GM18526 (cell line): Measurements from ENCODE around the gene HAGHL.
A peak's percentile ranks its signal among the peaks of the same experiment; 100 is the strongest.

Source experiments
- POLR2A ChIP-seq: IDR thresholded peaks from 3 replicates; pipeline ENCODE4 v1.6.1; 2011; ENCODE audit not compliant: insufficient read length; ENCODE audit errors: extremely low read depth

The HAGHL gene

DNA sequence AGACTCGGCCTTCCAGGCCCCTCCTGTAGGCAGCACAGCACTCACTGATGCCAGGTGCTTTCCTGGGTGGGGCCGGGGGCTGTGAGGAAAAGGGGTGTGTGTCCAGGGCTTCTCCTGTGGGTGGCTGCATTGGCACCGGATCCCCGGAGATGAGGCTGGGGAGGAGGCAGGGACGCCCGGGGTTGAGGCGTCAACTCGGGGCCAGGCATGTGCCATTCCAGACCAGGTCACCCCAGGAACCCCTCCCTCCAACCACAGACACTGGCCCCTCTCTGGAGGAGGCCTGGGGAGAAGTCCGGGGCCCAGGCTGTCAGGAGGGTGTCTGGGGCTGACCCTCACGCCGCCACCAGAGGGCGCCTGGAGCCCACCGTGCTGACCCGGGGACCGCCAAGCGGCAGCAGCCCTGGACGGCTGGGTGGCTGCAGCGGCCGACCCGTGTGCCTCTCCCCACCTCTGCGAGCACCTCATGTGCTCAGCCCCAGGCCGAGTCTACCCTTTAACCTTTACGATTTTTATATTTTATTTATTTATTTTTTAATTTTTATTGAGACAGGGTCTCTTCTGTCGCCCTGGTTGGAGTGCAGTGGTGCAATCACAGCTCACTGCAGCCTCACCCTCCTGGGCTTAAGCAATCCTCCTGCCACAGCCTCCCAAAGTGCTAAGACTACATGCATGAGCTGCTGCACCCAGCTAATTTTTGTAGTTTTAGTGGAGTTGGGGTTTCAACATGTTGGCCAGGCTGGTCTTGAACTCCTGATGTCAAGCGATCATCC, 15.2 kb upstream of the HAGHL start:
- TF ChIP-seq POLR2A = no peak

DNA sequence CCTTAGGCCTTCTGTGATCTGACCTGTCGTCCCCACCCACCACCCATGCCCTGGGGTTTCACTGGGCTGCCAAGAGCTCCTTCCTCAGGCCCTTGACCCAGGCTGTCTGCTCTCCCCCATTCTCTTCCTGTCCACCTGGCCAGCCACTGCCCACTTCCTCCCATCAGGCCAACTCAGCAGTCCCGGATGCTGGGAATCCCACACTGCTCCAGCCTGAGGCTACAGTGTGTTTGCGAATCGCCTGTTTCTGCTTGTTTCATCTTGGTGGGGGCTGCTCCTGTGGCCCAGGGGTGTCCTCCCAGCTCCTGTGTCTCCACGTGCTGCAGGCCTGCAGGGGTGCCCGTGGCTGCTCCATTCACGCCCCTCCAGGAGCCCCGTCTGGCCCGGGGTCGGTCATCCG, 12.8 kb upstream of the HAGHL start:
- no peak for TF ChIP-seq POLR2A

DNA sequence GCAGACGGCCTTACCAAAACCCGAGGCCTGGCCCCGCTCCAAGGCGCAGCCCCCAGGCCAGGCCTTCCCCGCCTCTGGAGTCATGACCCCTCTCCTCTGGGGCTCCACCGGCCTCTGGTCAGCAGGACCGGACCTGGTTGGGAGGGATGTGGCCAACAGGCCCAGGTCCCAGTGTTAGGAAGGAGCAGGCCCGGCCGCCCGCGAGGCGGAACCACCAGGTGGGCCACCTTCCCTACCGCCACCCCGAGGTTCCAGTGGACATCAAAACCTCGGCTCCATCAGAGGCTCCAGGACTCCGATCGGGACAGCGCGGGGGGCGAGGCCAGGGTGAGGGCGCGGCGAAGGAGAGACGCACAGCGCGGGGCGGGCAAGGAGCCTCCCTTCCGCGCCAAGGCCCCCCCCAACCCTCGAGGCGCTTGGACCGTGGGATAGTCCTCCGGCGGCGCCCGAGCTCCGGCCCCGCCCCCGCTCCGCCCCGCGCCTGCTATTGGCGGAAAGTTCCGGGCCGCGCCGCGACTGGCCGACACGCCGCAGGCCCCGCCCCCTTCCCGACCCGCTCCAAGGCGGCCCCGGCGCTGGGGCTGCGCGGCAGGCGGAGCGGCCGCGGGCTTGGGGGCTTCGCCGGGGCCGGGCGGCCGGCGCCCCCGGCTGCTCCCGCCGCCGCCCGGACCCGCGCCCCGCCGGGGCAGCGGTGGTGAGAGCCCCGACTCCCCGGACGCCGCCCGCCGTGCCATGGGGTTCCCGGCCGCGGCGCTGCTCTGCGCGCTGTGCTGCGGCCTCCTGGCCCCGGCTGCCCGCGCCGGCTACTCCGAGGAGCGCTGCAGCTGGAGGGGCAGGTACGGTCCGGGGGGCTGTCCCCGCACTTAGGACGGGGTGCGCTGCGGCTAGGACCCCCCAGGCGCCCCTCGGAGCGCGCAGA, 12.1 kb upstream of the HAGHL start, which contains the start of gene METRN:
Gene METRN (plus strand): TSS at position 561 of the 919 bp plus-strand sequence. CDS start 172 bp downstream, at position 733.
- no peak for TF ChIP-seq POLR2A

DNA sequence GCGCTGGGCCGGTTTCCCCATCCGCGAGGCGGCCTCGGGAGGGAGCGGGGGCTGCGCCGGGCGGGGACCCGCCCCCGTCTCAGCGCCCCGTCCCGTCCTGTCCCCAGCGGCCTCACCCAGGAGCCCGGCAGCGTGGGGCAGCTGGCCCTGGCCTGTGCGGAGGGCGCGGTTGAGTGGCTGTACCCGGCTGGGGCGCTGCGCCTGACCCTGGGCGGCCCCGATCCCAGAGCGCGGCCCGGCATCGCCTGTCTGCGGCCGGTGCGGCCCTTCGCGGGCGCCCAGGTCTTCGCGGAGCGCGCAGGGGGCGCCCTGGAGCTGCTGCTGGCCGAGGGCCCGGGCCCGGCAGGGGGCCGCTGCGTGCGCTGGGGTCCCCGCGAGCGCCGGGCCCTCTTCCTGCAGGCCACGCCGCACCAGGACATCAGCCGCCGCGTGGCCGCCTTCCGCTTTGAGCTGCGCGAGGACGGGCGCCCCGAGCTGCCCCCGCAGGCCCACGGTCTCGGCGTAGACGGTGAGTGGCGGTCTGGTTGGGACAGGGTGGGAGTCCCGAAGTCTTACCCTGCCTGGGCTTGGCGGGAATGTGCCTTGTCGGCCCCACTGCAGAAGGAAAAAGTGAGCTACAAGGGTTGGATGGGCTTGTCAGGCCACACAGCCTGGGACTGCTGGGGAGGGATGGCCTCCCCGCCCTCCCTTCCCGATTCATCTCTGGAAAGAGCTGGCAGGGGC, 11.3 kb upstream of the HAGHL start:
- no peak for TF ChIP-seq POLR2A

DNA sequence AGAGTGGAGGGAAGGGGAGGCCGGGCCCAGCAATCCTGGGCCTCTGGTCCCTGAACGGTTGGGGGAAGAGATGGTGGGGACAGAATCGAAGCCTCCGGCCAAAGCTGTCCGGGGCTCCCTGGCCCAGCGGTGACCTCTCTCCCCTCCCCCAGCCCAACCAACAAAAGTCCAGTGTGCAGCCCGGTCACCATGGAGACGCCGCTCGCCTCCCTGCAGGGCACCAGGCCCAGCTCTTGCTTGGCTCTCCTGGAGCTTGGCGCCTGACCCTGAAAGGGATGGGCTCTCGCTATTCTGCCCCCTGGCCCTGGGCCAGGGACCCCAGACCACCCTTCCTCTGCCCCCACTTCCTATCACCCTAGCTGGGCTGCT, 10.7 kb upstream of the HAGHL start:
- TF ChIP-seq POLR2A = no peak

DNA sequence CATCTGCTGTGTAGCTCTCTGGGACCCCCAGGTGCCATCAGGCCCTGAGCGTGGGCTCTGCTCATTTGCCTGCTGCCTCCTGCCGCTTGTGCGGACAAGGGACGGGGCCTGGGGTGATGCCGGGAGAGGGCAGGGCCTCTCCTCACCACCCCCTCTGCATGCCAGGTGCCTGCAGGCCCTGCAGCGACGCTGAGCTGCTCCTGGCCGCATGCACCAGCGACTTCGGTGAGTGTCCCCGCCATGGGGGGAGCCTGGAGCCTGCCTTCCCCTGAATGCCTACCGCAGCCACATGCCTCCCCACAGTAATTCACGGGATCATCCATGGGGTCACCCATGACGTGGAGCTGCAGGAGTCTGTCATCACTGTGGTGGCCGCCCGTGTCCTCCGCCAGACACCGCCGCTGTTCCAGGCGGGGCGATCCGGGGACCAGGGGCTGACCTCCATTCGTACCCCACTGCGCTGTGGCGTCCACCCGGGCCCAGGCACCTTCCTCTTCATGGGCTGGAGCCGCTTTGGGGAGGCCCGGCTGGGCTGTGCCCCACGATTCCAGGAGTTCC, 10.1 kb upstream of the HAGHL start:
- no peak for TF ChIP-seq POLR2A

DNA sequence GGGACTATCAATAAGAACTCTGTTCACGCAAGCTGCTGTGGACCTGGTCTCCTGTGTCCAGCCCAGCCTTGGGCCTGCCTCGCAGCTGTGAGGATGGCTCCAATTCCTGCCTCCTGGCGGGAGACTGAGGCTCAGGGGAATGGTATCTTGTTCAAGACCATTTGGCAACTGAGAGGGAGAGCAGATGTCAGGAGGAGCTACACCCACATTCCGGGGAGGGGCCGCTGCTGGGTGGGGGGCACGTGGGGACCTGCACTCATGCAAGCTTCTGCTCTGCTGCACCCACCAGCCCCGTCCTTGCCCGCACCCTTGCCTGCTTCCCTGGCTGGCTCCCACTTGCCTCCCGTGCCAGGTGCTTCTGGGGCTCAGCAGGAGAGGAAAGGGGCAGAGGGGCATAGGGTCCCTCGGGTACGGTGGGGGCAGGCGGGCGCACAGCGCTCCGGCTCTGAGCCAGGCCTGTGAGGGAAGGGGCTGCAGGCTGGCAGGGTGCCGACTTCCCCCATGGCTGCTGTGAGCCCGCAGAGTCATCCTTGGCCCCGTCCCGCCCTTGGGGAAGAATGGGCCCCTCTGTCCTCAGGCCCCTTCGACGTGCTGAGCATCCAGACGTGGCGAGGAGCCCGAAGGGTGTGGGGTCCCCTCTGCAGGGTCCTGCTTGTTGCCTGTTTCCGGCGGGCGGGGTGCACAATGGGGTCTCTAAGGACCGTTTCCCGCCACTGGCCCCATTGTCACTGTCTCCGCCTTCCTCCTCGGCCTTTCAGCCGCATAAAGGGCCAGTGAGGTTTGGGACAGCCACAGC, 9.3 kb upstream of the HAGHL start:
- no peak for TF ChIP-seq POLR2A

DNA sequence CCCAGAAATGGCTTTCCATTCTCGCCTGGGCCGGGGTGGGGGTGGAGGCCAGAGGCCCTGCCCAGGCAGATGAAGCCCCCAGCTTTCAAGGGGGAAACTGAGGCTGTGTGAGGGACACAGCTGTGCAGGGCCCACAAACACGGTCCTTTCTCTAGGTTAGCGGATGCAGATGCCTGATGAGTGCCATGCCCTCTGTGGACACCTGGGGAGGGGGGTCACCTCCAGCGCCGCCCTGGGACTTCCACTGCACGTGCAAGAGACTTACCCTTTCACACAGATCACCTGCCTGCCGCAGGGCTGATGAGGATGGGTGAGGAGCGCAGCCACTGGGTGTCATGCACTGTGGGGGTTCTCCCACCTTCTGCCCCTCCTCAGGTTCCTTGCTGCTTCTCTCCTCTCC, 8.5 kb upstream of the HAGHL start:
- TF ChIP-seq POLR2A = no peak

DNA sequence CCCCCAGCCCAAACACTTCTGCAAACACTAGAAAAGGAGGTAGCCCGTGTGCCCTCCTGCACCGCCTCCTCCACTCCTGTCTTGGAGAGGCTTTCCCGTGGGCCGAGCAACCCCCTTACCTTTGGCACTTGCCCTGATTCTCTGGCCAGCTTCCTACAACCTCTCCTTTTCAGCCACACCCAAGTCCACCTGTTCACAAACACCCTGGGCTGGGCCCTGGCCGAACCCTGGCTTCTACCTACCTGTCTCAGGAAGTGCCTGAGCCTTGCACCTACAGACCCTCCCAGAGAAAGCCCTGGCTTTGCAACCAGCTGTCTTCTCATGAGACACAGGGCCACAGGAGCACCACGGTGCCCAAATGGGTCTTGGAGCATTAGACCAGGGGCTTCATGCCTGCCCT, 8.0 kb upstream of the HAGHL start:
- no peak for TF ChIP-seq POLR2A

DNA sequence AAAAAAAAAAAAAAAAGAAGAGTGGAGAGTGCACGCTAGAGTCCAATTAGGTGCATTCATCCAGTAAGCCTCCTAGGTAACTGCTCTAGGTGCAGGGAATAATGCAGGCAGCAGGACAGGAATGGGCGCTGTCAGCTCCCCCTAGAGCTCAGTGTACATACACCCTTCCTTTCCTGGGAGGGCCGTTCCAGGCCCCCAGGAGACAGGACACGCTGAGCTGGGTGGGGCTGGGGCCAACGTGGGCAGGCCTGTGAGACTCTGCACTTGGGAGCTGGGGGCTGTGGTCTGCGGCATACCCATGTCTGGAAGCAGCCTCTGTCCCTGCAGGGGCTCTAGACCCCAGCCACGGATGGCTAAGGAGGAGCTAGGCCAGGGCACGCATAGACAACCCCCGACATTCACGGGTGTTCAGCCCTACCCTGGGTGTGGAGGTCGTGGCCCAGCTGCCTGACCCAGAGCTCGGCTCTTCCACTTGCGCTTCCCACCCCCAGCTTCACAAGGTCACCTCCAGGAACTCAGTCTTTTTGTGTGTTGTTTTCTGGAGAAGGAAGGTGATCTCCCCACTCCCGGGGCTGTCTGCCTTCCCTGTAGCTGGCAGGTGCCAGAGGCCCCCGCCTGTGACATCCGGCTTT, 7.0 kb upstream of the HAGHL start:
- no peak for TF ChIP-seq POLR2A

DNA sequence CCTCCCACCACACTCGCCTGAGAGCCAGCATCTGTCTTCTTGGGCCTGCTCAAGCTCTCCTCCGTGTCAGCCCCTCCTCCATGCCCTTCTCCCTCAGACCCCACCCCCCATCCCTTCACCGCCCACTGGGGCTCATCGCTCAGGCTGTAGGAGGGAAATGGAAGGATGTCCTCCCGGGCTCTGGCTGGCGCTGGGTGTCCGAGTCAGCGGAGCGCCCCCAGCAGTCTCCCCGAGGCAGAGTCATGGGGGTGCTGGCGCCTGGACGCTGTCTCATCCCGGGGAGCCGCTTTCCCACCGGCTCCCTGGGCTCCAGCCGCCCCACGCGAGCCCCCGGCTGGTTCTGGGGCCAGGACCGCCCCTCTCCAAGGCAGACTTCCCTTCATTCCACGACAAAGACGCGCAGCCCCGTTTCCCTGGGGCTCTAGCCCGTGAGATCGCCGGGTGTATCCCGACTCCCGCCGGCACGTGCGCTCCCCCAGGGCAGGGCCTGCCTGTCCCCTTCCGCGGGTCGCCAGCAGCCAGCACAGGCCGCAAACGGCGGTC, 6.4 kb upstream of the HAGHL start:
- TF ChIP-seq POLR2A = no peak

DNA sequence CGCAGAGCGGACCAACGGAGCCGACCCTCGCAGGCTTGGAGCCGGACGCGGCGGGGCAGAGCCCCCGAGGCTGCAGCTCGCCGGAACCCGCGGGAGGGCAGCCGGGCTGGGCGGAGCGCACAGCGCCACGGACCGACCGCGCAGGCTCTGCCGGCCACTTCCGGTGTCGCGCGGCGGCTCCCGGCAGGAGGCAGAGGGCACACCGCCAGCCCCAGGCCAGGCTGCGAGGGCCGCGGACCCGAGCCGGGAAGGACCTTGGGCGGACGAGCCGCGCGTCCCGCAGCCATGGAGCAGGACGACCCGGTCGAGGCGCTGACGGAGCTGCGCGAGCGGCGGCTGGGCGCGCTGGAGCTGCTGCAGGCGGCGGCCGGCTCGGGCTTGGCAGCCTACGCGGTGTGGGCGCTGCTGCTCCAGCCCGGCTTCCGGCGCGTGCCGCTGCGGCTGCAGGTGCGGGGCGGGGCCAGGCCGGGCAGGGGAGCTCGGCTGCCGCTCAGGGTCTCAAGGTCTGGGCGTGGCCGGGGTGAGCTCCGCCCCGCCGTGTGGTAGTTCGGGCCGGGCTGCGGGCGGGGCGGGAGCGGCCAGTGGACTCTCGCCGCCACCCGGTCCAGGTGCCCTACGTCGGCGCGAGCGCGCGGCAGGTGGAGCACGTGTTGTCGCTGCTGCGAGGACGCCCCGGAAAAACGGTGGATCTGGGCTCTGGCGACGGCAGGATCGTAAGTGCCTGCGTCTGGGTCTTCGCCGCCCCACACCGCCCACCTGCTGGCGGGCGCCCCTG, 5.7 kb upstream of the HAGHL start, which contains the start of gene ANTKMT:
Gene ANTKMT (plus strand): TSS at position 157 of the 775 bp plus-strand sequence. CDS start 129 bp downstream, at position 286.
- peak; percentile 96 for TF ChIP-seq POLR2A

DNA sequence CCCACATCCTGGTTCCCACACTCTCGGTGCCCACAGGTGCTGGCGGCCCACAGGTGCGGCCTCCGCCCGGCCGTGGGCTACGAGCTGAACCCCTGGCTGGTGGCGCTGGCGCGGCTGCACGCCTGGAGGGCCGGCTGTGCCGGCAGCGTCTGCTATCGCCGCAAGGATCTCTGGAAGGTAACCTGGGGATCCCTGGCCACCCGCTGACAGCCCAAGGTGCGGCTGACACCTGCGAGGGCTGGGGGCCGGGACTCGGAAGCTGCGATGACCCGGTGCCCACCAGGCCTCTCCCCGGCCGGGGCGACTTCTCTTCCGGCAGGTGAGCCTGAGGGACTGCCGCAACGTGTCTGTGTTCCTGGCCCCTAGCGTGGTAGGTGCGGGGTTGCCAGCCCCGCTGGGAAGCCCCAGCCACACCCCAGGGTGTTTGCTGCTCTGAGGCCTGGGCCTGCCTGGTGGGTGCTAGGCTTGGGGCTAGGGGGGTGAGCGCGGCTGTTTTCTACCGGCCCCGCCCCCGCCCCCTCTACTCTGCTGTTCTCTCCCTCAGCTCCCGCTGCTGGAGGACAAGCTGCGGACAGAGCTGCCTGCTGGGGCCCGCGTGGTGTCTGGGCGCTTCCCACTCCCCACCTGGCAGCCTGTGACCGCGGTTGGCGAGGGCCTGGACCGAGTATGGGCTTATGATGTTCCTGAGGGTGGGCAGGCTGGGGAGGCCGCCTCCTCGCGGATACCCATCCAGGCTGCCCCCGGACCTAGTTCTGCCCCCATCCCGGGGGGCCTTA, 5.0 kb upstream of the HAGHL start:
- TF ChIP-seq POLR2A = no peak
